HG02852 (cell line): Measurements from ENCODE around the gene SIX2.

Experiments
- ATAC-seq: cut with Tn5 transposase; IDR thresholded peaks from one replicate; pipeline ENCODE4 v1.9.1; 2021; ENCODE audit warnings: mild to moderate bottlenecking, moderate library complexity; ENCODE audit not compliant: unreplicated experiment

Gene SIX2

DNA sequence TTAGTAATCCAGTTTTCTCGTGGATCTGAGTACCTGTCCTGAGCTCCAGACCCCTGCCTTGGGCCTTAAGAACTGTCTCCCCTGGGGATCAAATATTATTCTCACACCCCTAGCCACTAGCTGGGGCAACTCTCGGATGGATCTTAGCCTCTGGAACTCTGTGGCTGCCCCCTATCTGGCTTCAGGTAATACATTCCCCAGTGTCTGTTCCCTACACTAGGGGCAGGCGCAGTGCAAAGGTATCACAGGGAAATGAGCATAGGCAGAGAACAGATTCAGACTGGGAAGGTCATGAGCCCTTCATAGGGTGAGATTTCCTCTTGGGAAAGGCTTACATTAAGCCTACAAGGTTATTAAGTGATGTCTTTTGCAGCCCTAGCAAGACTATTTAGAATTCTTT, 11.2 kb upstream of the SIX2 start:
- ATAC-seq: no peak

DNA sequence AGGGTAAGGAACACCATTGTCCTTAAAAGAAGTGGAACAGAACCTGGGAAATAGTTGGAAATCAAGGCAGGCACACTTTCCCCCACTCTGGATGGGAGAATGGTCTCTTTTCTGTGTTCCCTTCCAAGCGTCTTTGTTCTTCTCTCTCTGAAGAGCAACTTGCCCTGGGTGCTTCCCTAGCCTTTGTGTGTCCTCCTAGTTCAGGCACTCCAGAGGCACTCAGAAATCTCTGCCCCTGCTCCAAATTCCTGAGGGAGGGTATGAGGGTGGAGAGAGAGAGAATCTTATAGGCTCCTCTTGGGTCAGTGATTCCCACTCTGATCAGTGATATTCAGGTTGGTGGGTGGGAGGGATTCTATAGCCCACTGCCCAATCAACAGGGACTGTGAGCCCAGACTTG, 8.8 kb upstream of the SIX2 start:
- no peak for ATAC-seq

DNA sequence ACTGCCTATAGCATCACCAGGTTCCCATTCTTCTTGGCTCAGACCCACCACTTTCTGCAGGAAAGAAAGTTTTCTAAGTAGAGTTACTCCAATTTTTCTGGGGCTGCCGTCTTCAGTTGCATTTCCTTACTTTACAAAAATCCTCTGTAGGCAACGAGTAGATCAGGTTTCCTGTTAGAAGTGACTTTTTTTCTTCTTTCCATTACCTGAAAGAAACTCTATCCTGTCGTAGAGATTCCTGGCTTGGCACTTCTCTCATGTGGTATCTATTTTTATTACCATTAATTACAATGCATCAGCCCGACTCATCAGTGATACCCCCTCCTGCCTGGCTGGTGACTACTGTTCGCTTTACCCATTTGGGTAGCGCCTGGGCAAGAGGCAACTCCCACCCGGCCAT, 5.6 kb upstream of the SIX2 start:
- no peak for ATAC-seq

DNA sequence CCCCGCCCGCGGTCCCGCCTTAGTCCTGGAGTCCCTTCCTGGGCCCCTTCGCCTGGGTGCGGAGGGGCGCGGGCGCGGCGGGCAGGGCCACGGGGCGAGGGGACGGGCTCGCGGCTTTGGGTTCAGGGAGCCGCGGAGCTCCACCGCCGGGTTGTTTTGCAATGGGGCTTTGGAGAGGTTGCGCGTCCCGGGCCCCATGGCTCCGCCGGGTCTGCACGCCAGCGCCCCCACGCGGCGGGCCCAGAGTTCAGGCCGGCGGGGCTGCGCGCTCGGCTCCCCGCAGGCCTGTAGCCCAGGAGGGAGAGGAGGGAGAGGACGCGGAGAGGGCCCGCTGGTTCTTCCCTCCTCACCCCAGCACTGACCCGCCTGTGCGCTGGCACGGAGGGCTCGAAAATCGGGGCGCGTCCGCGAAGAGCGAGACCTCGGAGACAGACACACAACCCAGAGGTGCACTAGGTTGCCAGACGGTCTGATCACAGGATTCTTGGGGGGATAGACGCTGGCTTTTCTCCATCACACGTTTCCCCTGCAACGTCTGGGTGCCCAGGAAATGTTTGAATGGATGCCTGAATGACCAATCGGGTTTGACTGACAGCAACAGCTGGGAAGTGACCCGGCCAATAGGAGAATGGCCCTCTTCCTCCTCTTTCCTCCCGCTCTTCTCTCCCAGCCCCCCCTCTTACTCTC, 4.9 kb upstream of the SIX2 start:
- no peak for ATAC-seq

DNA sequence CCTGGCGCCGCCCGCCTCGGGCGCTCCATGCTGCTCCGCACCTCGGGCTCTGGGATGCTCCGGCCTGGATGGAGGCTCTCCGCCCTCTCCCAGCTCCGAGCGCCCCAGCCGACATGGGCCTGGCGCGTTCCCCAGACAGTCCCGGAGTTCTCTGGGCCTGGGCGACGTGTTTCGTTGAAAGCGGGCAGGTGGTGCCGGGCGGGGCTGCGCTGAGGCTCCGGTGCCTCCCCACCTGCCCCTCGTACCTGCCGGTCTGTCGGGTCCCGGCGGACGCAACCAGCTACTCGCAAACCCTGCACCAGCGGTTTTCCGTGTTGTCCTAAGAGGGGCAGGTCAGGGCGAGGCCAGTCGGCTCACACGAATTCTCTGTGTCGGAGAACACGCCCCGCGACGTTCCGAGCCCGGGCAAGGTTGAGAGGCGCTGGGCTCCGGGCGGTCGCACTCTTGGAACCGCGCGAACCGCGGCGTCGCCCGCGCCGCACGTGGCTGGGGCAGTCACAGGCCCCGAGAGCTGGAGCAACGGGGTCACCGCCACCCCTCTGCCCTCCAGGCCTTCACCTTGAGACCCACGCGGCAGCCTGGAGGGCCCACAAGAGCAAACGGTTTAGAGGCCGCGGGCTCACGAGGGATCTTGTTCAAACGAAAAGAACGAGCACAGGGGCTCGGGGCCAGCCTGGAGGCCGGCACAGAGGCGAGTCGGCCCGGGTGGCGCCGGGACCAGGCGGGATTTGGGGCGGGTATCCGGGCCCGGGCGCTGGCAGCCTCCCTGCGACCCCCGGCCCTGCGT, 4.2 kb upstream of the SIX2 start:
- no peak for ATAC-seq

DNA sequence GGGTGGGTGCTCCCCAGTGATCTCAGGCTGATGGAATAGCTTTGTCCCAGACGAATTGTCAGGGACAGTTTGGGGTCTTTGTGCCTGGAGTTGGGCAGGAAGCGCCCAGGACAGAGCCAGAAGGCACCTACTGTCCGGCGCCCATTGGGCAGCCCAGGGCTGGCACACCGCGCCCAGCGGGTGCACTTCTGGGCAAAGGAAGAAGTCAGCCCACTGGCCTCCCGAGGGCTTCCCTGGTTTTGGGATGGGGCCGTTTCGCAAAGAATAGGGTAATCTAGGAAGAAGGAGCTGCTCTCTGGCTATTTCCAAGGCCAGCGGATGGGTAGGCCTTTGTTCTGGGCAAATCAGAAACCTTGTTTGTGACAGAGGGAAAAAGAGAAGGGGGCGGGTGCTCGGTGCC, 3.5 kb upstream of the SIX2 start:
- no peak for ATAC-seq

DNA sequence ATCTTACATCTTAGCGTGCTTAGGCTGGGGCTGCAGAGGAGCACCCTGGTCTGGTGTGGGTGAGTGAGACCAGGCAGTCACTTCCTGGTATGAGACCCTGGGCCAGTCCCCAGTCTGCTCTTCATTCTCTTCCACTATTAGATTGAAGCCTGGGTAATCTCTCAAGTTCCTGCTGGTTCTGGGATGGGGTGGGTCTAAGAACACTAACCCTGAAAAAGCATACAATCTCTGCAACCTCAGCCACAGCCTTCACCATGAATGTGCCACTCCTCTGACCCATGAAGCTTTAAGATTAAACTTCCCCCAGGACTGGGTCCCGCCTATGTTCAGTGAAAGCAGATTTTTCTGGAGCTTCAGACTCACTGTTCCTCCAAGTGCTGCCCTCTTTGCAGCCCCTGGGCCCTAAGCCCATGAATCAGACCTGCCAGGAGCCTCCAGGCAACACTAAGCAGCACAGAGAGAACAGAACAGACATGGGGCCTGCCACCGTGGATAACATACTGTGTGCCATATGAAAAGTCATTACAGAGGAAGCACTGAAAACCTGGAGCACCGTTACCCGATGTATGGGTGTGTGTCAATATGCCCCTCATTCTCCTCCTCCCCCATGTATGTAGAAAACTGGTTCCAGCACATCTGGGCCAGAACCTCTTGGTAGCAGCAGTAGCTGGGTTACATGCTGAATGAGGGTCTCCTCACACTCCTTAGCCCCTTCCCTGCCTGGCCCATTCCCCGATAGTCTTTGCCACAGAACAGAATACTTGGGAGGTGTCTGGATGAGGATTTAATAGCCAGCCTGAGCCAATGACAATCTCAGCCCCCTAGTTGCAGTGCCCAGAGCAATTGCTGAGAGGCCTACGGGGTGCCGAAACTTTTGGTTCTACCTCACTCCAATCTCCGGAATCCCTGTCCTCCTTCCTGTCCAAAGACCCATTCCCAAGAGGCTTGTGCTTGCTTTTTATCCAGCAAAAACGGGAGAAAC, 2.7 kb upstream of the SIX2 start:
- no peak for ATAC-seq

DNA sequence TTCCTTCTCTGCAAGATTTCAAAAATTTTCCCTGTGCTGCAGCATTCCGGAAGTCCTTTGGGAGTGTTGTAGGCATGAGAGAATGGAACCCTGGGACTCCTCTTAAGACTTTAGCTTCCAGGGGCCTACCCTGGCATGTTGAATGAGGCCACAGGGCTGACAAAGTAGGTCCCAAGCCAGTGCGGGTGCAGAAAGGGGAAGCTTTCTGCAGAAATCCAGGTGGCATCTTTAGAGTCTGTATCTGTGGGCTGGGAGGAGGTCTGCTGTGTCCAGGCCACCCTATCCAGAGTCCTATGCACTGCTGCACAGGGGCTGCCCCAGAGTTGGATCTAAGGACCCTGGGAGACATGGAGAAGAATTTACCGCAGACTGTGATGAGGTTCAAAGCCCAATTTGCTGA, 1.9 kb upstream of the SIX2 start:
- ATAC-seq: no peak

DNA sequence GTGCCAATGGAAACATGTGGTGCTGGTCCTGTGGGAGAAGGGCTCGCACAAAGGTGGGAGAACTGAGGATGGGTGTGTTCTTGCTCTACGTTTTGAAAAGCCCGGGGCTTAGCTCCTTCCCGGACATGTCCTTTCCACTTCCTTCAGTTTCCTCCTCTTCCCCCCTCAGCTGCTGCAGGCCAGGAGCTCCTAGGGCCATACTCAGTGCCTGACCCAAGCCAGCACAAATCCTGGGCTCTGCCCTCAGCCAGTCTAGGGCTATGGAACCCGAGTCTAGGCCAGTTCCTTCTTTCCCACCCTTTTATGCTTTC, 1.4 kb upstream of the SIX2 start:
- ATAC-seq: no peak

DNA sequence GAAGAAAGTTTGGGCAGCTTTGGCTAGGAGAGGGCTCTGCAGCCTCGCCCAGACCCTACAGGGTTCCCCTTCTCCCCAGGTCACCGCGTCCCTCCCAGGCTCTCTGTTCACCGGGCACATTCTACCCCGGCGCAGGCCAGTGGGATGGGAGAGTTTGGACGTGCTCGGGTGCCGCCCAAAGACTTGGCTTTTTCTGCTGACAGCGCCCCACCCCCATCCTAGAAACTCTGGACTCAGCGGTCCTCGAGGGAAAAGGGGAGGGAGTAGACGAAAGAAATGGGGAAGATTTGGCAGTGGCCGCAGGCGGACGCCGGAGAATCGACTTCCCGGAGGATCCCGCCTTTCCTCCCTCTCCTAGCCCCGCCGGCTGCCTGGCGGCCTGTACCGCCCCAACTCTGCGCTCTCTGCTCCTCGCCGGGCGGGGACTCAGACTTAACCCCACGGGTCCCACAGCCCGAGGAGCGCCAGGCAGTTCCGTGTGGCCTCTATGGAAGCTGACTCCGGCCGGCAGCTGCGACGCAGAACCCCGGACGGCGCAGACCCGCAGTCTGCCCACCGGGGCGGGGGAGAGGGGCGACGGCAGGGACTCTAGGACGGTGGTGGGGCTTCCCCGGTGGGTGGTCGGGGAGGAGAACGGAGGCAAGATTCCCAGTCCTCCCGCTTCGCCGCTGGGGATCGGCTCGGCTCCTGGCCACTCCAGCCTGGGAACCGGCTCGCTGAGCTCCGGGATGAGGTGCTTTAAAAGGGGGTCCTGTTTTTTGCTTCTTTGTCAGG, 863 bp upstream of the SIX2 start:
- no peak for ATAC-seq

DNA sequence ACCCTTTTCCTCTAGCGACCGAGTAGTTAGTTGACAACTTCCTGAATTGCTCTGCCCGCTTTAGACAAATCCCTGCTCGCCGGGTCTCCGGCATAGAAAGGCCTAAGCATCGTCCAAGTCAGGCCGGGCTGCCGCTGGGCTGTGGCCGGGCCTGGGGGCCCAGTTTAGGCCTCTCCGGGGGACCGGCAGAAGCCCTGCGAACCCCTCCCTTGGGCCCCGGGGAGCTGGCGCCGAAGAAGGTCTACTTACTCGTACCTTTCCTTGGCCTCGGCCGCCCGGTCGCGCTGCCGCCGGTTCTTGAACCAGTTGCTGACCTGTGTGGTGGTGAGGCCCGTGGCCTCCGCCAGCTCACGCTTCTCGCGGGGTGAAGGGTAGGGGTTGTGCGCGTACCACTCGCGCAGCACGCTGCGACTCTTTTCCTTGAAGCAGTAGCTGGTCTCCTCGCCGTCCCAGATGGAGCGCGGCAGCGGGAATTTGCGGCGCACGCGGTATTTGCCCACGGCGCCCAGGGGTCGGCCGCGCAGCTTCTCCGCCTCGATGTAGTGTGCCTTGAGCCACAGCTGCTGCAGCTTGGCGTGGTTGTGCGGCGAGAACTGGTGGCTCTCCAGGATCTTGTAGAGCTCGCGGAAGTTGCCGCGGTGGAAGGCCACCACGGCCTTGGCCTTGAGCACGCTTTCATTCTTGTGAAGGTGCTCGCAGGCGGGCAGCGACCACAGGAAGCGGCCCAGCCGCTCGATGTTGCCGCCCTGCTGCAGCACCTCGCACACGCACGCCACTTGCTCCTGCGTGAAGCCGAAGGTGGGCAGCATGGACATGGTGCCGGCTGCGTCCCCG, 739 bp downstream of the SIX2 start:
- ATAC-seq: no peak

DNA sequence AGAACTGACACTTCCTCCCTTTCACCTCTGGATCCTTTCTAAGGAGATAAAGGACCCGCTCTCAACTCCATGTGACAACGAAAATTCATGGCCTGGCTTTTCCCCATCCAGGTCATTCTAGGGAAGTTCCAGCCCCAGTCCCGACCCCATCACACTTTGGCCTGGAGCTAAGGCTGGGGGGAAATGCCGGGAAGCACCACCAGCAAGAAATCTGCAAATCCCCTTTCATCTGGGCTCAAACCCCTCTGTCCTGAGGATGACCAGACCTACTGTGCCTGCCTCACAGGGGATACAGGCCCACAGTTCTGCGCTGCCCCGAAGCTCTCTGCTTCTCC, 1.3 kb downstream of the SIX2 start:
- ATAC-seq: no peak

DNA sequence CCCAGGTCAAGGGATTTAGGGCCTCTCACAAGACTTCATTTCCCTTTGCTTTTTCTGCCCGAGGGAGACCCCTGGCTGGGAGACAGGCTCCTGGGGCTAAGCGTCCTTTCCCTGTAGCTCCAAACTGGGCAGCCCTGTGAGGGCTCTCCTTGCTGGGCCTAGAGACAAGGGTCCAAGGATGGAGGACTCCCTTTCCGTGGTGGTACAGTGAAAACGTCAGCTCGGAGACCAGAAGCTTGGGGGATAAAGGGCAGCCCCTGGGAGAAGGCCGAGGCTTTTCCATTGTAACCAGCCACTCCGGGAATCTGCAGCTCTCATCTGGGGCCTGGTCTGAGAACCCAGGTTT, 2.3 kb downstream of the SIX2 start:
- ATAC-seq: no peak

DNA sequence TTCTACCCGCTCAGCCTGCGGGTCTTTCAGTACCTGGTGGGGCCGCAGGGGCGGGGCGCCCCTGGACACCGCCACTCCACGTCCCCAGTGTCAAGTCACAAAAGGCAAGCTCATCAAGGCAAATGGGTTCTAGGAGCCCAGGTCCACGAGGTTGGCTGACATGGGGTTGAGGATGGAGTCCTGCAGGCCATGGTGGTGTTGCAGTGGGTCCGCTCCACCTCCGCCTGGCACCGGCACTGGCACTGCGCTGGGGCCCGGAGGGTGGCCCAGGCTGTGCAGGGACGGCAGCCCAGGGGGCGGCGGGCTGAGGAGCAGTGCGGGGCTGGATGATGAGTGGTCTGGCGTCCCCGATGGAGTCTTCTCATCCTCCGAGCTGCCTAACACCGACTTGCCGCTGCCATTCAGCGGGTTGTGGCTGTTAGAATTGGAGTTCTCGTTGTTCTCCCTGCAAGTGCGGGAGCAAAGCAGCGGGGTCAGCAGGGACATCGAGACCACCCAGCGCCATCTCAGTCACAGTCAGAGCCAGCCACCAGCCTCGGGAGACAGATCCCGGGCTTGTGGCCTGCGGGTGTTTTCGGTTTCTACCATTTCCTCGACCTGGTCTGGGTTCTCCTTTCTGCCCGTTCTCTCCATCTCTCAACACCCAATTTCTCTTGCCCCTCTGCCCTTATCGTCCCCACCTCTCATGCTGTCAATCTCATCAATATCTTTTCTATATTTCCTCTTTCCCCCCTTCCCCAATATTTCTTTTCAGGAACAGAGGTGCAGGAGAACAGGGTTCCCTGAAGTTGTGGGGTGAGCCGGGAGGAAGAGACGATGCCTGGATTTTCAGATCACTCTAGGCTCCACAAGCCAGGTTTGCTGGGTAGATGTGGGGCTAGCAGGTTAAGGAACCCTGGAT, 3.0 kb downstream of the SIX2 start:
- no peak for ATAC-seq

DNA sequence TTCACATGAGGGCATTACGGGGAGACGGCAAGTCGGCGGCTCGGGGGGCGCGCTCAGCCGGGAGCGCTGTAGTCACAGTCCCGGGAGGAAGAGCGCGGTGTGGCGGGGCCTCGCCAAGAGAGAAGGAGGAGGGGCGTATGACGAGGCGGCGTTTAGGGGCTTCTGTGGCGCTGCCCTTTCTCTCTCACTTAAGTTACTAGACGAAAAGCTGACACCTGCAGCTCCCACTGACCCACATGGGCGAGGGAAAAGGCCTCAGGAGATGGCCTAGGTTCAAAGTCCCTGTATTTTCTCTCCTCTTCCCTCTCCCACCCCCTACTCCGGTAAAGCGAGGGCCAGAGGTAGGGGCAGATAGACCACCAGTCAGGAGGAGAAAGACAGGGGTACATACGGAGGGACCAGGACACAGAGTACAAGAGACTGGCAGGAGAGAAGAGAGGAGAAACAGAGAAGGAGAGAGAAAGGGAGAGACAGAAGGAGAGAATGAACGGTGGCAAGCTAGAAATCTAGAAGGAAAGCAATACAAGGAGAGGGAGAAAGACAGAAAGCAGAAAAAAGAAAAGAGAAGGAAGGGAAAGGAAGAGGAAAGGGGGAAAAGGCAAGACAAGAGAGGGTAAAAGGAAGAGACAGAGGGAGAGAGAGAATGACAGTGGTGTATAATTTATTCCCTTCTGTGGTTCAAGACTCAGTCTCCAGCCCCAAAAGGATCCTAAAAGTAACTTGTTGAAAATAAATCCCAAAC, 3.8 kb downstream of the SIX2 start:
- no peak for ATAC-seq

DNA sequence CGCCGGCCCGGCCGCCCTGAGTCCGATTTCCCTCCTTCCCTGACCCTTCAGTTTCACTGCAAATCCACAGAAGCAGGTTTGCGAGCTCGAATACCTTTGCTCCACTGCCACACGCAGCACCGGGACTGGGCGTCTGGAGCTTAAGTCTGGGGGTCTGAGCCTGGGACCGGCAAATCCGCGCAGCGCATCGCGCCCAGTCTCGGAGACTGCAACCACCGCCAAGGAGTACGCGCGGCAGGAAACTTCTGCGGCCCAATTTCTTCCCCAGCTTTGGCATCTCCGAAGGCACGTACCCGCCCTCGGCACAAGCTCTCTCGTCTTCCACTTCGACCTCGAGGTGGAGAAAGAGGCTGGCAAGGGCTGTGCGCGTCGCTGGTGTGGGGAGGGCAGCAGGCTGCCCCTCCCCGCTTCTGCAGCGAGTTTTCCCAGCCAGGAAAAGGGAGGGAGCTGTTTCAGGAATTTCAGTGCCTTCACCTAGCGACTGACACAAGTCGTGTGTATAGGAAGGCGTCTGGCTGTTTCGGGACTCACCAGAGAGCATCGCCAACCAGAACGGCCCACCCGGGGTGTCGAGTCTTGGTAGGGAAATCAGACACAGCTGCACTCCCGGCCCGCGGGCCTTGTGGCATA, 4.6 kb downstream of the SIX2 start:
- ATAC-seq: no peak

DNA sequence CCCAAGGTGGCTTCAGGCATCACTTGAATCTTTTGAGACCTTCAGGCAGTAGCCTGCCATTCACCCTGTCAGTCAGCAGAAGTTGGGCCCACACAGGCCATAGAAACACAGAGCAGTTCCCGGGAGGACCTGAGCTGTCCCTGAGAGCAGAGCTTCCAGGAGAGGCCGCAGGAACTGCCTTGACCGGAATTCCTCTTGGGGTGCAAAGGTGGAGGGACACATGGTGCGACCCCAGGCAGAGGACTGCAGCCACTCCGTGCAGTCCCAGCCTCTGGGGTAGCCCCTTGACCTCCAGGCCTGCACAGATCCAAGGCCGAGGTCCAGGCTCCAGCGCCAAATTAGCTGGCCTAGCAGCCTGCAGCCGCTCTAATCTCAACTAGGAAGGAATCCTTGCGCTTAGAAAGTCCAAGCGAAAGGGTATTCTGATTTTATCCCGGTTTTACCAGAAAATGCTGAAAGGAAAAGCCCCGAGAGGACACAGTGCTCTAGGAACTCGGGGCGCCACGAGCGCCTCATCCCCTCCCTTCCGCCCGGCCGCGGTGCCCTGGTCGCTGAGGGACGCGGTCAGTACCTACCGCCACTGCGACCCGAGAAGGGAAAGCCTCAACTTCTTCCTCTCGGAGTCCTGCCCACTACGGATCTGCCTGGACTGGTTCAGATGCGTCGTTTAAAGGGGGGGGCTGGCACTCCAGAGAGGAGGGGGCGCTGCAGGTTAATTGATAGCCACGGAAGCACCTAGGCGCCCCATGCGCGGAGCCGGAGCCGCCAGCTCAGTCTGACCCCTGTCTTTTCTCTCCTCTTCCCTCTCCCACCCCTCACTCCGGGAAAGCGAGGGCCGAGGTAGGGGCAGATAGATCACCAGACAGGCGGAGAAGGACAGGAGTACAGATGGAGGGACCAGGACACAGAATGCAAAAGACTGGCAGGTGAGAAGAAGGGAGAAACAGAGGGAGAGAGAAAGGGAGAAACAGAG, 5.4 kb downstream of the SIX2 start:
- no peak for ATAC-seq
